Activated CD8-positive, alpha-beta memory T cell treated with anti-CD3 and anti-CD28 coated beads, Interleukin-2, amount 50 U/mL, for 24 hours (primary cell): Measurements from ENCODE around the gene GAPDH.
"Not testable (repeated sequence)": the region's sequence is repeated elsewhere in the genome, so short reads cannot be mapped to it uniquely, and the experiment has no call there.

ENCODE experiments used
- DNase-seq: peaks from one replicate; pipeline ENCODE4 v3.0.0-alpha.2; 2020; ENCODE audit errors: extremely low read depth

The GAPDH gene

DNA sequence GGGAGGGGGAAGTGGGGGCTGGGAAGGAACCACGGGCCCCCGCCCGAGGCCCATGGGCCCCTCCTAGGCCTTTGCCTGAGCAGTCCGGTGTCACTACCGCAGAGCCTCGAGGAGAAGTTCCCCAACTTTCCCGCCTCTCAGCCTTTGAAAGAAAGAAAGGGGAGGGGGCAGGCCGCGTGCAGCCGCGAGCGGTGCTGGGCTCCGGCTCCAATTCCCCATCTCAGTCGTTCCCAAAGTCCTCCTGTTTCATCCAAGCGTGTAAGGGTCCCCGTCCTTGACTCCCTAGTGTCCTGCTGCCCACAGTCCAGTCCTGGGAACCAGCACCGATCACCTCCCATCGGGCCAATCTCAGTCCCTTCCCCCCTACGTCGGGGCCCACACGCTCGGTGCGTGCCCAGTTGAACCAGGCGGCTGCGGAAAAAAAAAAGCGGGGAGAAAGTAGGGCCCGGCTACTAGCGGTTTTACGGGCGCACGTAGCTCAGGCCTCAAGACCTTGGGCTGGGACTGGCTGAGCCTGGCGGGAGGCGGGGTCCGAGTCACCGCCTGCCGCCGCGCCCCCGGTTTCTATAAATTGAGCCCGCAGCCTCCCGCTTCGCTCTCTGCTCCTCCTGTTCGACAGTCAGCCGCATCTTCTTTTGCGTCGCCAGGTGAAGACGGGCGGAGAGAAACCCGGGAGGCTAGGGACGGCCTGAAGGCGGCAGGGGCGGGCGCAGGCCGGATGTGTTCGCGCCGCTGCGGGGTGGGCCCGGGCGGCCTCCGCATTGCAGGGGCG, at the start of gene GAPDH:
TSS of gene GAPDH (plus strand) at position 595 of the 772 bp plus-strand sequence. CDS start 316 bp downstream, outside the sequence.
- DNase-seq: peak; percentile 73

DNA sequence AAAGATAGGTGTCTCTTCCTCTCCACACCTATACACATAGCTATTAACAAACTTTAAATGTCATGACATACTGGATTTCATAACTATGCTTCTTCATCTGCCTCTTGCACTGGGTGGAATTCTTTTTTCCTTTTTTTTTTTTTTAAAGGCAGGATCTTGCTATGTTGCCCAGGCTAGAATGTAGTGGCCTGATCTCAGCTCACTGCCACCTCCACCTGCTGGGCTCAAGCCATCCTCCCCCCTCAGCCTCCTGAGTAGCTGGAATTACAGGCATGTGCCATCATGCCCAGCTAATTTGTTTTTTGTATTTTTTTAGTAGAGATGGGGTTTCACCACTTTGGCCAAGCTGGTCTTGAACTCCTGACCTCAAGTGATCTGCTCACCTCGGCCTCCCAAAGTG, 46.1 kb upstream of the GAPDH start:
- no peak for DNase-seq

DNA sequence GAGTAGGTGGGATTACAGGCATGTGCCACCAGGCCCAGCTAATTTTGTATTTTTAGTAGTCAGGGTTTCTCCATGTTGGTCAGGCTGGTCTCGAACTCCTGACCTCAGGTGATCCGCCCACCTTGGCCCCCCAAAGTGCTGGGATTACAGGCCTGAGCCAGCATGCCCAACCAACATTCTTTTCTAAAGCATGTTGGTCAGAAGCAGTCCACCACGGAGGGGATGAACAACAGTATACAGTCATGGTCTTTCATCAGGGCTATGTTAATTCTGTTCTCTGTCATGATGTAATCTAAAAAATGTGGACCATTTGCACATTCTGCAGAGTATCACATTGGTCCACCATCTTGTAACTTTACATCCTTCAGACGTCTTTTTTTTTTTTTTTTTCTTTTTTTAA, 44.9 kb upstream of the GAPDH start:
- DNase-seq: no peak

DNA sequence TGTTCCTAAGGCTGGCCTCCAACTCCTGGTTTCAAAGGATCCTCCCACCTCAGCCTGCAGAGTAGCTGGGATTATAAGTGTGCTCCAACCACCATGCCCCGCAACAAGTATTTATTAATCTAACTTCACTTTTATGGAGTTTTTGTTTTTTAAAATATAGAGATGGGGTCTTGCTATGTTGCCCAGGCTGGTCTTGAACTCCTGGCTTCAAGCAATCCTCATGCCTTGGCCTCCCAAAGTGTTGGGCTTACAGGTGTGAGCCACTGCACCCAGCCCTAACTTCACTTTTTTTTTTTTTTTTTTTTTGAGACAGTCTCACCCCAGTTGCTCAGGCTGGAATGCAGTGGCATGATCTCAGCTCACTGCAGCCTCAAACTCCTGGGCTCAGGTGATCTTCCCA, 43.6 kb upstream of the GAPDH start:
- not testable (repeated sequence) for DNase-seq

DNA sequence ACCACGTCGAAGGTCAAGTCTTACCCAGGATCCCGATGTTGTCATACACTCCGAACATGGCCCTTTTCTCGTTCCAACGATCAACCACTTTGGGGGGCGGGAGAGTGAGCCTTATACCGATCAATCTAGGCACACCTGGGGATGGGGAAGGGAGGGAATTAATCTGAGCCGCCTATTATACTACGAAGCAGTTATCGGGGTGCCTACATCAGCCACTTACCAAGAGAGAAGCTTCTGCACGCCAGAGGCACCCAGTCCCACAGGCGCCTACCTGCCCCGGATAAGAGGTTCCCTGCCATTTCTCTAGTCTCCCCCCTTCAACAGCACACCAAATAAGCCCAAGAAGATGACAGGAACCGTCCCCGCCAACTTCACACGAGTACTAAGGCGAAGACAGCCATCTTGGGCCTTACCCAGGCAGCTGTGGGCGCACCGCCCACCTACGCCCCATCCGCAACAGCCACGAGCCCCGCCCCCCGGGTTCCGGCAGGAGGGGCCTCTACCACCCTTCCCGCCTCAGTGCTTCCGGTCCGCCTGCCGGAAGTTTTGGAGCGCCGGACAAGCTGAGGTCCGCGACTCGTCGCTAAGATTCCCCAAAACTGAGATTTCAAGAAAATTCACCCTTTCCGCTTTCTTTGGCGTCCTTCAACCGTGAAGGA, 41.4 kb upstream of the GAPDH start, which contains the start of gene MRPL51:
TSS of gene MRPL51 (minus strand) at position 425 of the 659 bp plus-strand sequence. CDS start at position 299, 126 bp downstream.
- DNase-seq: peak; percentile 94

DNA sequence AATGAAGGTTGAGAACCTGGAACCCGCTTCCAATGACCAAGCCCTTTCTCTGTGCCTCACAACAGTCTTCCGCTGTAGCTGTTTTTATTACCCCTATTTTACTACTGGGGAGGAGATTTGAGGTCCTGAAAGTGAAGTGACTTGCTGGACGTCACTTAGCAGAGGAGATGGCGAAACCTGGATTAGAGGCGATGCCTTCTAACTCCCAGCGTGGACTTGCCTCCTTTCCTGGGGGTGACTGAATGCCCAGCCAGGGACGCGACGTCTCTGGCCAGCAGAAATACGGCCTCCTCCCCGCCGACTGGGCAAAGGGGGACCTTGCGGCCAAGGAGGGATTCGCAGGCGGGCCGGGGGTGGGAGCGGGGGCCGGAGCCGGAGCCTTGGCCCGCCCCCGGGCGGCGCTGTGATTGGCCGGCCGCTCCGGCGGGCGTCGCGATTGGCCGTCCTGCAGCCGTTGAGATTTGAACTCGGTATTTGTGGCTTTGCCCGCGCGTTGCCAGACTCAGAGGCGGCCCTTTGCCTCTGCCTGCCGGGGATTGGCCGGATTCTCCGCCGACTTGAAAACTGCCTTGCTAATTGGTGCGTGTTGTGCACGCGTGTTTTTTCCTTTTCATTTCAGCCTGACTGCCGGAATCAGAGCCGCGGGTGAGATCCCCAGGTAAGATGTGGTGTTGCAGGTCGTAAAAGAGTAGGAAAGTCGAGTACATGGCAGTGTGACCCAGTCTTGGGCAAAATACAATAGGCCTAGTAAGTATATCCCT, 40.6 kb upstream of the GAPDH start, which contains the start of gene NCAPD2:
TSS of gene NCAPD2 (plus strand) at position 606 of the 761 bp plus-strand sequence. CDS start 997 bp downstream, outside the sequence.
- peak; percentile 87 for DNase-seq

DNA sequence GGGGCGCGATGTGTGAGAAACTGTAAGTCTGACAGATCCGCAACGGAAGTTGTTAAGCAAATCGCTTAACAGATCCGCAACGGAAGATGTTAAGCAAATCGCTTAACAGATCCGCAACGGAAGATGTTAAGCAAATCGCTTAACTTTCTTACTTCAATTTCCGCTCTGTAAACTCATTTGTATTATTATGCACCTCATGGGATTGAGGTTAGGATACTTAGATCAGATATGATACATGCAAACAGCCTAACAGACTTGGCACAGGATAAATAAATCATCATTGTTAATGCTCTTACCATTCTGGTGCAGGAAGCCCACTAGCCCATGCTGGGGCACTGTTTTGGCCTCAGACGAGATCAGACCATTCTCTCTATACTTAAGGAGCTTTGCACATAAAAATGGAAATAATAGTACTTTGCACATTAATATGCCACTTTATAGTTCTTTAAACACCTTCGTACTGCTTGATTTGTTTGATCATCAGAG, 40.0 kb upstream of the GAPDH start:
- no peak for DNase-seq

DNA sequence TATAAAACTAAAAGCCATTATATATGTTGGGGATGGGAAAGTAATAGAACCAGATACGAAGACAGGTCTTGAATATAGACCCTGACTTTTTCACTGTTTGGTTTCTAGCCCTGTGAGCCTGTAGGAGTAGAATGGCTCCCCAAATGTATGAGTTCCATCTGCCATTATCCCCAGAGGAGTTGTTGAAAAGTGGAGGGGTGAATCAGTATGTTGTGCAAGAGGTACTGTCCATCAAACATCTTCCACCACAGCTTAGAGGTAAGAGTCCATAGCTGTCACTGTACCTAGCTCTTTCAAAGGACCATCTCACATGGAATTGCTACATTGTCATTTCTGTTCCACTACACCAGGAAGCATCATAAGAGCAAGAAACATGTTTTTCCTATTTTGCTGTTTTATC, 39.3 kb upstream of the GAPDH start:
- no peak for DNase-seq

DNA sequence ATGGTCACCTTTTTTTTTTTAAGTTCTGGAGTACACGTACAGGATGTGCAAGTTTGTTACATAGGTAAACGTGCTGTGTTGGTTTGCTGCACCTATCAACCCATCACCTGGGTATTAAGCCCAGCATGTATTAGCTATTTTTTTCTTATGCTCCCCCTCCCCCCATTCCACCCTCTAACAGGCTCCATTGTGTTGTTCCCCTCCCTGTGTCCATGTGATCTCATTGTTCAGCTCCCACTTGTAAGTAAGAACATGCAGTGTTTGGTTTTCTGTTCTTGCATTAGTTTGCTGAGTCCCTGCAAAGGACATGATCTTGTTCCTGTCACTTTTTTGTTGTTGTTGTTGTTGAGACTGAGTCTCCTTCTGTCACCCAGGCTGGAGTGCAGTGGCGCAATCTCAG, 37.0 kb upstream of the GAPDH start:
- not testable (repeated sequence) for DNase-seq

DNA sequence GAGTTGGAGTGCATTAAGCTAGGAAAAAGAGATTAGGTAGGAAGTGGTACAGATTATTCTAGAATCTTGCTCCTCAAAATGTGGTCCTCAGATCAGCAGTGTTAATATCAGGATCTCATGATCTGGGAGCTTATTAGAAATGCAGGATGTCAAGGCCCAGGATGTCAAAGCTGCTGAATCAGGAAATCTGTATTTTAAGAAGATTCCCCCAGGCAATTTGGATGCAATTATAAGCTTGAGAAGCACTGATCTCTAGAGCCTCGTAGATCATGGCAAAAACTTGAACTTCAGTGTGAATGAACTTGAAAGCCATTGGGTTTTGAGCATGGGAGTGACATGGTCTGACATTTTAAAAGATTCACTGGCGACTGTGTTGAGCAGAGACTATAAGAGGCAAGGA, 33.9 kb upstream of the GAPDH start:
- no peak for DNase-seq

DNA sequence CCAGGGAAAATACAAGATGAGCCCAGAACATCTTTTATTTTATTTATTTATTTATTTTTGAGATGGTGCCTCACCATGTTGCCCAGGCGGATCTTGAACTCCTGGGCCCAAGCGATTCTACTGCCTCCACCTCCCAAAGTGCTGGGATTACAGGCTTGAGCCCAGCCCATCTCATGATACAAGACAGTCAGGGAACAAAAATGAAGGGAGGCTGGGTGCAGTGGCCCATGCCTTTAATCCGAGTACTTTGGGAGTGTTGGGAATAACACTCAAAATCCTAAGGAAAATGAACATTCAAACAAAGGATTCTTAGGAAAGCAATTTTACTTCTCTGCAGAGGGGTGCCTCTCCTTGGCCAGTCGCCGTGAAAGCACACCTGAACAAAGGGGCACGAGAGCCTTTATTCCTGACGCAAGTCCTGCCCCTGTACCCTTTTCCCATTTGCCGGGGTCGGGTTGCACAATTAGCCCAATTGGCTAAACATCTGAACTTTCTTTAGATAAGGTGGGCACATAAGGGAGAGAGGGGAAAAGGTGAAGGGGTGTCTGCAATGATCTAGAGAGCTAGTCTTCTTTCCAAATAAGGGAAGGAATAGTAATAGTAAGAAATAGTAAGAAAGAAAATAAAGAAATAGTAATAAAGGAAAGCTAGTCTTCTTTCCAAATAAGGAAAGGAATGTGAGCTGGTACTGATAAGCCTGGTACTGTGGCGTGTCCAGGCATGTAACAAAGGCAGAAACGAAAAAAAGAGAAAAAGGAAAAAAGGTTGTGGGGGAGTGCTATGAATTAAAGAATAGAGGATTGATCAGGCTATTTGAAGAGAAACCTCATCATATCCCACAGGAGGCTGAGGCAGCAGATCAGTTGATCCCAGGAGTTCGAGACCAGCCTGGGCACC, 27.0 kb upstream of the GAPDH start:
- no peak for DNase-seq

DNA sequence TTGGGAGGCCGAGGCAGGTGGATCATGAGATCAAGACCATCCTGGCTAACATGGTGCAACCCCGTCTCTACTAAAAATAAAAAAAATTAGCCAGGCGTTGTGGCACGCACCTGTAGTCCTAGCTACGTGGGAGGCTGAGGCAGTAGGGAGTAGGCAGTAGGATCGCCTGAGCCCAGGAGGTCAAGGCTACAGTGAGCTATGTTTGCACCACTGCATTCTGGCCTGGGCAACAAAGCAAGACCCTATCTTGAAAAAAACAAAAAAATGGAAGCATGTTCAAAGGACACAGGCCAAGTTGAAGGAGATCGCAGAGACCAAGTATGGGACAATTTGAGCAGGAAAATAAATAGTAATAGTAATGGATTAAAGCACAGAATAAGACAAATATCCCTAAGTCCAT, 26.2 kb upstream of the GAPDH start:
- DNase-seq: no peak

DNA sequence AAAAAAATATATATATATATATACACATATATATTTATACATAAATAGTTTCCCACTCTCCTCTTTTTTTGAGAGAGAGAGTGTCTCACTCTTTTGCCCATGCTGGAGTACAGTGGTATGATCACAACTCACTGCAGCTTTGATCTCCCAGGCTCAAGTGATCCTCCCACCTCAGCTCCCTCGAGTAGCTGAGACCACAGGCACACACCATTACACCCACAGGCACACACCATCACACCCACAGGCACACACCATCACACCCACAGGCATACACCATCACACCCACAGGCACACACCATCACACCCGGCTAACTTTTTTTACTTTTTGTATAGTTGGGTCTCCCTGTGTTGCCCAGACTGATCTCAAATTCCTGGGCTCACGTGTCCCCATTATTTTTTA, 14.1 kb upstream of the GAPDH start:
- no peak for DNase-seq

DNA sequence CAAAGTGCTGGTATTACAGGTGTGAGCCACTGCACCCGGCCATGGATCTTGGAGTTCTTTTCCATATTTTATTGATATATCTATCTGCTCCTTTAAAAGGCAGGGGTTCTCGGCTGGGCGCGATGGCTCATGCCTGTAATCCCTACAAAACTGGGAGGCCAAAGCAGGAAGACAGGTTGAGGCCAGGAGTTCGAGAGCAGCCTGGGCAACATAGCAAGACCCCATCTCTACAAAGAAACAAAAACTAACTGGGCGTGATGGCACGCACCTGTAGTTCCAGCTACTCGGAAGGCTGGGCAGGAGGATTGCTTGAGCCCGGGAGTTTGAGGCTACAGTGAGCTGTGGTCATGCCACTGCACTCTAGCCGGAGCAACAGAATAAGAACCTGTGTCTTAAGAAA, 12.1 kb upstream of the GAPDH start:
- no peak for DNase-seq

DNA sequence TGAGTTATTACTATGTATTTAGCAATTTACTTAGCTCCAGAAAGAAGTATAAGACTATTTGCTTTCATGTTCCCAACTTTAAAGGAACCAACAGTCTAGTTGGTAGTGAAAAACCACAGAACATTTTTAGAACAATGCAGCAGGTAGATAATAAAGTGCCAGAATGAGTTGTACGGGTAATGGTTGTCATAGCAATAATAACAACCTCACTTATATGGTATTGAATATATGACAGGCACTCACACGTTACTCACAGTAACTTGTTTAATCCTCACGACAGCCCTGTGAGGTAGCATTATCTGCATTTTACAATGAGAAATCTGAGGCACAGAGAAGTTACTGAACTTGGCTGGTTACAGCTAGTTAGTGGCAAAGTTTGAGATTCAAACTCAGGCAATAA, 10.6 kb upstream of the GAPDH start:
- no peak for DNase-seq

DNA sequence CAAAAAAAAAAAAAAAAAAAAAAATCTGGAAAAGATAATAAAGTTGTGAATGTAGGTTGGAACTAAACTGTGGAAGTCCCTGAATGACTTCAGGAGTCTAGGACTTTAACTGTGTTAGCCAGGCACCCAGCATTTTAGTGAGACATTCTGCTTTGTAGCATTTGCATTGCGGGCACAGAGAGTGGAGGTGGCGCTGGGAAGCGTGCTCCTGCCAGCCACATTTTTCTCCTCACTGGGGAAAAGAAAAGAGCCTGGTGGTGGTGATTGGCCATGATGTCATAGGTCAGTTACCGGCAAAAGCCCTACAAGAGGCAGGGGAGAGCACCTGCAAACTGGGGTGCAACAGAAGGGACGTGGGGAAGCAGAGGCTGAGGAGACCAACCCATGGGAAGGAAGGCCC, 9.7 kb upstream of the GAPDH start:
- no peak for DNase-seq

DNA sequence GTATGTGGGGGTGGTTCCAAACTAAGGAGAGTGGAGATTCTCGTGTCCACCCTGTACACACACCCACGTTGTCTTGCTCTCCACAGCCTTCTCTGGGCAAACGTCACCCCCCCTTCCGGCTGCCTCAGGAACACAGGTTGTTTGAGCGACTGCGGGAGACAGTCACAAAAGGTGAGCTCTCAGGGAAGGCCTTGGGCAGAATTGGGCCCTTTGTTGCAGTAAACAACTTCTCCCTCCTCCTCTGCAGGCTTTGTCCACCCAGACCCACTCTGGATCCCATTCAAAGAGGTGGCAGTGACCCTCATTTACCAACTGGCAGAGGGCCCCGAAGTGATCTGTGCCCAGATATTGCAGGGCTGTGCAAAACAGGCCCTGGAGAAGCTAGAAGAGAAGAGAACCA, 8.1 kb upstream of the GAPDH start:
- DNase-seq: no peak

DNA sequence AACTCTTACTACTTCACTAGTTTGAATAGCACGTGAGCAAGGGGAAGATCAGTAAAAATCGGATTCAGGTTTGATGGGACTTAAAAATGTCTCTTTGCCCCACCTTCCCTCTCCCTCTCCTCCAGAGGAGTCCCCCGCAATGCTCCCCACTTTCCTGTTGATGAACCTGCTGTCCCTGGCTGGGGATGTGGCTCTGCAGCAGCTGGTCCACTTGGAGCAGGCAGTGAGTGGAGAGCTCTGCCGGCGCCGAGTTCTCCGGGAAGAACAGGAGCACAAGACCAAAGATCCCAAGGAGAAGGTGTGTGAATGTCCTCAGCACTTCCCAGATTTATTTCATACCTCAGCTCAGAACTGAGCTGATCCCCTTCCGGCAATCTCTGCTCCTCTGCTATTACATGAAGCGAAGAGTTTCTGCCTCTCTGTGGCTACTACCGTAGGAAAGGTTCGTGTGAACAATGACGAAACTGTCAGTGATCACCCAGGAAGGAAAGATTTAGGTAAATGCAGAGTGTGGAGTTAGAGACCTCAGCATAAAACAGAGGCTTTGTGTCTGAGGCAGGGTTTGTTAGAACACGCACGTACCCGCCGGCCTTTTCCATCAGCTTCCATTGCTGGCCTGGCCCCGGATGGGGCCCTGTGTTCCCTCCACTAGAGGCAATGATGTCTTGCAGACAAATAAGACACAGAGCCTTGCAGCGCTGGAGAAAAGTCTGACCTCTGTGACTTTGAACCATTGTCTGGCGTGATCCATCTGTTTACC, 7.4 kb upstream of the GAPDH start:
- DNase-seq: no peak

DNA sequence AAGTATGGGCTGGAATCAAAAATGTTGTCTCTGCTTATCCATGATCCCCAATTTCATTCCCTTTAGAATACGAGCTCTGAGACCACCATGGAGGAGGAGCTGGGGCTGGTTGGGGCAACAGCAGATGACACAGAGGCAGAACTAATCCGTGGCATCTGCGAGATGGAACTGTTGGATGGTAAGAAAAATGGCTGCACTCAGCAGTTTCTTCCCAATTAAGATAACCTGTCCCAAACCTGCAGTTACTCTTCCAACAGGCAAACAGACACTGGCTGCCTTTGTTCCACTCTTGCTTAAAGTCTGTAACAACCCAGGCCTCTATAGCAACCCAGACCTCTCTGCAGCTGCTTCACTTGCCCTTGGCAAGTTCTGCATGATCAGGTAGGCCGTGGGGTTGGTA, 6.6 kb upstream of the GAPDH start:
- DNase-seq: no peak

DNA sequence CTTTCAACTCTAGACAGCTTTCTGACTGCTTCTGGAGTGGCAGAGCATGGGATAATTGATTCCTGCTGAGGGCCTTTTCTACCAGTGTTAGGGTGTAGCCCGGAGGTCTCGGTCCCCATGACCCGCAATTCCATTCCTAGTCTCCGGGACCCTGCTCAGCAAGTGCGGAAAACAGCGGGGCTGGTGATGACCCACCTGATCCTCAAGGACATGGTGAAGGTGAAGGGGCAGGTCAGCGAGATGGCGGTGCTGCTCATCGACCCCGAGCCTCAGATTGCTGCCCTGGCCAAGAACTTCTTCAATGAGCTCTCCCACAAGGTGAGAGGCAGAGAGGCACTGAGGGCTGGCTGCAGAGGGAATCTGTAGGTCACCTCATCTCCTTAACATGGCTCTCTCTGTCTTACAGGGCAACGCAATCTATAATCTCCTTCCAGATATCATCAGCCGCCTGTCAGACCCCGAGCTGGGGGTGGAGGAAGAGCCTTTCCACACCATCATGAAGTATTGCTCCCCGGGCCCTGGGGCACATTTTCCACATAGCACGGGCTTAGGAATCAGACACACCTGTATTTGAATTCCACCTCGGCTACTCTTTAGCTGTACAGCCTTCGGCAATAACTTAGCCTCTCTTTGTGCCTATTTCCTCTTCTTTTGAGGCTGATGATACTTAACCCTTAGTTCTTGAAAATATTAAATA, 5.6 kb upstream of the GAPDH start:
- no peak for DNase-seq
